ENCODE measurements around the gene ADRA2B. TPM values are rescaled to one million over a fixed set of nuclear protein-coding genes. Genes with fewer than 3 reads are reported as not detected.

The ADRA2B gene
- total RNA-seq, 2 donors from 2014 or later: 3.5 to 4.5 TPM

DNA sequence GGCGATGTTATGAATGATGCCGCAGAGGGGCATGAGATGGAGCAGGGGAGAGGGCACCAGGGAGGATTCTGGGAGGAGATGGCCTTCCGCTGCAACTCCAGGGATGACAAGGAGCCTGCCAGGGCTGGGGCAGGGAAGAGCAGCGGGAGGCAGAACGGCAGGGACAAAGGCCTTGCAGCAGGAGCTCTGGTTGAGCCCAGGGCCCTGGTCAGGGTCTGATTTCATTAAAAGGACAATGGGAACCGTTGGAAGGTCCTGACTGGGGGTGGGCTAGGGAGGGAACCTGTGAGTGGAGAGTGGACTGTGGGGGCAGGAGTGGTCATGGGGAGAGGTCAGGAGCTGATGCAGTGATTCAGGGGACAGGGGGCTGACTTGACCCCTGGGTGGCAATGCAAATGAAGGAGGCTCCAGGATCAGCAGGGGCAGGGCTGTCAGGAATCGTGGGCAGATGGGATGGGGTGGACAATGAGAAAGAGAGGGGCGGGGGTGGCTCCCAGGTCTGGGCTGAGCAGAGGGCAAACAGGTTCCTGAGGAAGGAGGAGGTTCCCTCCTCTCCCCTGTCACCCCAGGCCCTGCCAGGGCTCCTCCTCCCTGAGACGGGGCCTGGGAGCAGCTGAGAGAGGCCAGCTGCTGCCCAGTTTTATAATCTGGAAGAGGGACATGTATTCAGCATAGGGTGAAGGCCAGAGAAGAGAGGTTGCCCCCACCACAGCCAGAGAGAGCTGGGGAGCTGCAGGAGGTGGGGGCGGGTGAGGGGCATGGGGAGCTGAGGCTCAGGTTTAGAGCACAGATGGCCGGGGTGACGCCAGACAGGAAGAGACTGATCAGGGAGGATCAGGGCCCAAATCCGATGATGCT is 36.2 kb upstream of the ADRA2B start:
- H3K4me3 ChIP-seq: no peak overlapping the region
- no peaks in the 10 kb centered on the region for H3K36me3 ChIP-seq
- TF ChIP-seq, protein P1, sequence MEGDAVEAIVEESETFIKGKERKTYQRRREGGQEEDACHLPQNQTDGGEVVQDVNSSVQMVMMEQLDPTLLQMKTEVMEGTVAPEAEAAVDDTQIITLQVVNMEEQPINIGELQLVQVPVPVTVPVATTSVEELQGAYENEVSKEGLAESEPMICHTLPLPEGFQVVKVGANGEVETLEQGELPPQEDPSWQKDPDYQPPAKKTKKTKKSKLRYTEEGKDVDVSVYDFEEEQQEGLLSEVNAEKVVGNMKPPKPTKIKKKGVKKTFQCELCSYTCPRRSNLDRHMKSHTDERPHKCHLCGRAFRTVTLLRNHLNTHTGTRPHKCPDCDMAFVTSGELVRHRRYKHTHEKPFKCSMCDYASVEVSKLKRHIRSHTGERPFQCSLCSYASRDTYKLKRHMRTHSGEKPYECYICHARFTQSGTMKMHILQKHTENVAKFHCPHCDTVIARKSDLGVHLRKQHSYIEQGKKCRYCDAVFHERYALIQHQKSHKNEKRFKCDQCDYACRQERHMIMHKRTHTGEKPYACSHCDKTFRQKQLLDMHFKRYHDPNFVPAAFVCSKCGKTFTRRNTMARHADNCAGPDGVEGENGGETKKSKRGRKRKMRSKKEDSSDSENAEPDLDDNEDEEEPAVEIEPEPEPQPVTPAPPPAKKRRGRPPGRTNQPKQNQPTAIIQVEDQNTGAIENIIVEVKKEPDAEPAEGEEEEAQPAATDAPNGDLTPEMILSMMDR (IDR thresholded peaks at IDR 0.05): no peak
- H3K27ac ChIP-seq: no peak overlapping the region
- no peaks in the 10 kb centered on the region for H3K9me3 ChIP-seq
- DNase-seq (ENCODE audit: low spot score) (no peak), ATAC-seq (ENCODE audit: insufficient number of reproducible peaks, low FRiP score, low read depth) (no peak)
- peaks cover 3 to 17% of the 10 kb centered on the region in 2 donors for H3K4me1 ChIP-seq (ENCODE audit: control insufficient read depth in 1 of 2, low read depth in 2 of 2)
- no peaks in the 10 kb centered on the region for H3K27me3 ChIP-seq (replicated peaks; ENCODE audit: insufficient read depth)

DNA sequence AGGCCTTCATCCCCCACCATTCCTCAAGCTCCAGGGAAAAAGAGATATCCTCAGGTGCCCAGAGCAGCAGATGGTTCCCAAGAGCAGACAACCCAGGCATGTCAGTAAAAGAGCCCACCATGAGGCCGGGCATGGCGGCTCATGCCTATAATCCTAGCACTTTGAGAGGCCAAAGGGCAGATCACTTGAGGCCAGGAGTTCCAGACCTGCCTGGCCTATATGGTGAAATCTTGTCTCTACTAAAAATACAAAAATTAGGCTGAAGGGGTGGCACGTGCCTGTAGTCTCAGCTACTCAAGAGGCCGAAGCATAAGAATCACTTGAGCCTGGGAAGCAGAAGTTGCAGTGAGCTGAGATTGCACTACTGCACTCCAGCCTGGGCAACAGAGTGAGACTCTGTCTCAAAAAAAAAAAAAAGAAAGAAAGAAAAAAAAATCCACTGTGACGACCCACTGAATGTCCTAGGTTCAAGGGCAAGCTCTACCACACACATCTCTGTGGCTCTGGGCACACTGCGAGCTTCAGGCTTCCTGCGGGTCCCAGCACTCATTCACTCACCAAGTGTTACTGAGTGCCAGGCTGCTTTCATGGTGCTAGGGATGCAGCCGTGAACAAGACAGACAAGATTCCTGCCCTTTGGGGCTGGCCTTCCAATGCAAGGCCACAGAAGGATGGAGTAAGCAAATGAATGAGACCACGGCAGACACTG is 35.4 kb upstream of the ADRA2B start:
- H3K9me3 ChIP-seq: no peaks in the 10 kb centered on the region
- peaks cover 10 to 25% of the 10 kb centered on the region in 2 donors for H3K4me1 ChIP-seq (ENCODE audit: control insufficient read depth in 1 of 2, low read depth in 2 of 2)
- H3K4me3 ChIP-seq: no peak overlapping the region
- no peak overlapping the region for H3K27ac ChIP-seq
- no peaks in the 10 kb centered on the region for H3K27me3 ChIP-seq (replicated peaks; ENCODE audit: insufficient read depth)
- no peak for DNase-seq (ENCODE audit: low spot score)
- TF ChIP-seq, protein P1 (IDR thresholded peaks at IDR 0.05): no peak
- H3K36me3 ChIP-seq: no peaks in the 10 kb centered on the region
- no peak for ATAC-seq (ENCODE audit: insufficient number of reproducible peaks, low FRiP score, low read depth)

DNA sequence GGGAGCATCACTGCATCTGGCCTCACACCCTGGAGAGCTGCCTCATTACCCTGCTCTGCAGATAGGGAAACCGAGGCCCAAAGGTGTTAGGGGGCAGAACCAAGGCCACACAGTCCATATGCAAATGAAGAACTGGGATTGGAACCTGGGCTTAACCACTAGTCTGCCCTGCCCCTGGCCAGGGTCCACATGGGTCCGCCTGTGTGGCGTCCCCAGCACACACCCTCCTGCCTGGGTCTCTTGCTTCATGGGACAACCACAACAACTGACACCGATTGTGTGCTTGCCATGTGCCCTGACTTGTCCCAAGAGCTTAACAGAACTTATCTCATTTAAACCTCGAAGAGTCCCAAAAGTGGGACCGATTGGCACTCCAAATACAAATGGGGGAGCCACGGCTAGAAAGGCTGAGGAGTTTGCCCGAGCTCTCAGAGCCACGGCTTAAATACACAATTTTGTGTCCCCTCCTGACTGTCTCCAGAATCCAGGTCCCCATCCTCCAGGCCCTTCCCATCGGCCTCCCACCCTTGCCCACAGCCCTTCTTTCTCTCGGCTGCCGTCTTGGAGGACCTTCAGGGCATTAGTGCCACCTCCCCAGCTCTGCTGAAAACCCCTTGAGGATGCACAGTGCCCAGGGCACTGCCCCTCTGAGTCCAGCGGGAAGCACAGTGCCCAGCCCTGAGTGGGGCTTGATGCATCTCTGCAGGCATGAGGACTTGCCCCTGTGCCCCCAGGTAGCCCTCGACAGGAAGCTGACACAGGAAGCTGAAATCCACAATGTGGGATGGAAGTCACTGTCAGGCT is 34.6 kb upstream of the ADRA2B start:
- TF ChIP-seq, protein P1 (IDR thresholded peaks at IDR 0.05): no peak
- DNase-seq (ENCODE audit: low spot score): no peak
- no peak overlapping the region for H3K4me3 ChIP-seq
- H3K27me3 ChIP-seq (replicated peaks; ENCODE audit: insufficient read depth): no peaks in the 10 kb centered on the region
- no peaks in the 10 kb centered on the region for H3K9me3 ChIP-seq
- peaks cover 16 to 32% of the 10 kb centered on the region in 2 donors for H3K4me1 ChIP-seq (ENCODE audit: control insufficient read depth in 1 of 2, low read depth in 2 of 2)
- no peak overlapping the region for H3K27ac ChIP-seq
- H3K36me3 ChIP-seq: no peaks in the 10 kb centered on the region
- no peak for ATAC-seq (ENCODE audit: insufficient number of reproducible peaks, low FRiP score, low read depth)

DNA sequence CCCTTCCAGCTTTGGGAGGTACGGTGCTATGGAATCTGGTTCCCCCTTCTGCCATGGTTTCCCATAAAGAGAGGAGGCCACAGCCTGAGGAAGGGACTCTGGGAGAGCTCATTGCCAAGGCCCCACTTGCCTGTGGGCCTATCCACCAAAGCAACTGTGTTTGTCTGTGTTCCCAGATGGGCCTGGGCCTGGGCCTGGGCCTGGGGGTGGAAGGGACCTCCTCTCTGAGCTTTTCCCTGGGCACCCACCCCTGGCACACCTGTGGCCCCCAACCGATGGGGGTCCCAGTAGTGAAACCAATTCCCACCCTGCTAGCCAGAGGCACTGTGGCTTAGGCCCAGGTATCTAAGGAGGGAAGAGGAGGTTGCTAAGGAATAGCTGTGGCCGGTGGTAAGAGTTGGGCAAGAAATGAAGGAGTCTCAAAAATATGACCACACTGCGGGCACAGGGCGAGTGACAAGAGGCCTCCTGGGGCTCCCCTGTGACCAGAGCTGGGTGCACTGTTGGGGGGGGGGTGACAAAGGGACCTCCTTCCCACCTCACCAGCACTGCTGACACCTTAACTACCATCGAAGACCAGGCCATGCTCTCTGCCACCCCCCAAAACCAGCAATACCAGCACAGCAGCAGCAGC is 33.8 kb upstream of the ADRA2B start:
- H3K27ac ChIP-seq: no peak overlapping the region
- H3K9me3 ChIP-seq: no peaks in the 10 kb centered on the region
- ATAC-seq (ENCODE audit: insufficient number of reproducible peaks, low FRiP score, low read depth) (no peak), DNase-seq (ENCODE audit: low spot score) (no peak)
- TF ChIP-seq, protein P1 (IDR thresholded peaks at IDR 0.05): no peak
- no peaks in the 10 kb centered on the region for H3K36me3 ChIP-seq
- H3K27me3 ChIP-seq (replicated peaks; ENCODE audit: insufficient read depth): no peaks in the 10 kb centered on the region
- no peak overlapping the region for H3K4me3 ChIP-seq
- H3K4me1 ChIP-seq (ENCODE audit: control insufficient read depth in 1 of 2, low read depth in 2 of 2): peaks cover 21 to 40% of the 10 kb centered on the region in 2 donors

Measured in thoracic aorta (tissue), 2 donors.